Measurements from ENCODE around the gene FCHO1. TPM values are rescaled to one million over a fixed set of nuclear protein-coding genes. Genes with fewer than 3 reads are reported as not detected.

The FCHO1 gene
- total RNA-seq, 1 donor from 2014 or later, result 1.5 TPM

- no peak for DNase-seq (ENCODE audit: low read depth)
- Histone ChIP-seq H3K4me3 (ENCODE audit: low read depth, low read length) (no peak overlapping the region), H3K27me3 (ENCODE audit: control insufficient read depth, insufficient read depth, low read length) (no peaks in the 10 kb centered on the region), H3K36me3 (ENCODE audit: control insufficient read depth, insufficient read depth, low read length) (peaks cover 1% of the 10 kb centered on the region)
- TF ChIP-seq CTCF (IDR thresholded peaks at IDR 0.05; ENCODE audit: insufficient read depth, low read length, poor library complexity, severe bottlenecking), result no peak
Observed at GRCh38 chr19:17721821-17722220, 29.5 kb upstream of the FCHO1 start.

GRCh38 chr19:17722655-17723240 lies 28.5 kb upstream of the FCHO1 start:
- no peak for DNase-seq (ENCODE audit: low read depth)
- TF ChIP-seq CTCF (IDR thresholded peaks at IDR 0.05; ENCODE audit: insufficient read depth, low read length, poor library complexity, severe bottlenecking), result no peak

GRCh38 chr19:17724655-17725054 lies 26.6 kb upstream of the FCHO1 start:
- Histone ChIP-seq H3K4me3 (ENCODE audit: low read depth, low read length) (no peak overlapping the region), H3K27me3 (ENCODE audit: control insufficient read depth, insufficient read depth, low read length) (no peaks in the 10 kb centered on the region), H3K36me3 (ENCODE audit: control insufficient read depth, insufficient read depth, low read length) (peaks cover 3% of the 10 kb centered on the region)
- DNase-seq (ENCODE audit: low read depth), result no peak
- no peak for TF ChIP-seq CTCF (IDR thresholded peaks at IDR 0.05; ENCODE audit: insufficient read depth, low read length, poor library complexity, severe bottlenecking)

More at GRCh38 chr19:17722655-17723240, 28.5 kb upstream of the FCHO1 start:
- no peaks in the 10 kb centered on the region for H3K27me3 ChIP-seq (ENCODE audit: control insufficient read depth, insufficient read depth, low read length)
- no peak overlapping the region for H3K4me3 ChIP-seq (ENCODE audit: low read depth, low read length)
- H3K36me3 ChIP-seq (ENCODE audit: control insufficient read depth, insufficient read depth, low read length), result peaks cover 3% of the 10 kb centered on the region

- H3K36me3 ChIP-seq (ENCODE audit: control insufficient read depth, insufficient read depth, low read length), result peaks cover 3% of the 10 kb centered on the region
- H3K27me3 ChIP-seq (ENCODE audit: control insufficient read depth, insufficient read depth, low read length), result no peaks in the 10 kb centered on the region
- no peak for DNase-seq (ENCODE audit: low read depth)
- H3K4me3 ChIP-seq (ENCODE audit: low read depth, low read length), result no peak overlapping the region
- peak; percentile 40 for TF ChIP-seq CTCF (IDR thresholded peaks at IDR 0.05; ENCODE audit: insufficient read depth, low read length, poor library complexity, severe bottlenecking)
Observed at GRCh38 chr19:17725422-17726078, 25.7 kb upstream of the FCHO1 start.

GRCh38 chr19:17726136-17726741 lies 25.0 kb upstream of the FCHO1 start:
- Histone ChIP-seq H3K4me3 (ENCODE audit: low read depth, low read length) (no peak overlapping the region), H3K27me3 (ENCODE audit: control insufficient read depth, insufficient read depth, low read length) (no peaks in the 10 kb centered on the region), H3K36me3 (ENCODE audit: control insufficient read depth, insufficient read depth, low read length) (peaks cover 3% of the 10 kb centered on the region)
- no peak for DNase-seq (ENCODE audit: low read depth)
- no peak for TF ChIP-seq CTCF (IDR thresholded peaks at IDR 0.05; ENCODE audit: insufficient read depth, low read length, poor library complexity, severe bottlenecking)

All from kidney epithelial cell (primary cell).